NCI-H82 treated with DMSO at 0.1 percent for 48 hours (cell line): ENCODE measurements around the gene C9orf78.

ENCODE experiments used
- DNase-seq: peaks from one replicate; lab custom pipeline; 2025; ENCODE audit not compliant: unreplicated experiment; lab: John Stamatoyannopoulos, UW

The C9orf78 gene

GRCh38 chr9:129777769-129778130 is 57.3 kb downstream of the C9orf78 start:
- DNase-seq: no peak
